ENCODE measurements around the gene BRD9. TPM values are rescaled to one million over a fixed set of nuclear protein-coding genes. Genes with fewer than 3 reads are reported as not detected.

BRD9 gene
- polyA plus RNA-seq, 3 donors, result 15.6 to 27.6 (median 24.3) TPM

GRCh38 chr5:867300-867870 is 25.2 kb downstream of the BRD9 start:
- 87 to 96% (median 87%) methylated on average over 6 of the region's 6 CpGs for WGBS, 3 donors

GRCh38 chr5:865771-866170 is 26.8 kb downstream of the BRD9 start:
- H3K27ac ChIP-seq (ENCODE audit: low read depth, low read length), result no peak overlapping the region
- 87 to 96% (median 95%) methylated on average over 8 to 10 of the region's 10 CpGs for WGBS, 3 donors

More at GRCh38 chr5:867300-867870, 25.2 kb downstream of the BRD9 start:
- no peak overlapping the region for H3K27ac ChIP-seq (ENCODE audit: low read depth, low read length)

GRCh38 chr5:865168-865521 is 27.5 kb downstream of the BRD9 start:
- H3K27ac ChIP-seq (ENCODE audit: low read depth, low read length), result no peak overlapping the region
- 82 to 92% (median 90%) methylated on average over 24 of the region's 24 CpGs for WGBS, 3 donors

GRCh38 chr5:864492-865167 is 28.0 kb downstream of the BRD9 start:
- H3K27ac ChIP-seq (ENCODE audit: low read depth, low read length), result no peak overlapping the region
- WGBS, 3 donors, result 75 to 84% (median 80%) methylated on average over 15 of the region's 15 CpGs

- 86 to 95% (median 95%) methylated on average over 16 of the region's 16 CpGs for WGBS, 3 donors
- no peak overlapping the region for H3K27ac ChIP-seq (ENCODE audit: low read depth, low read length)
Observed at GRCh38 chr5:863244-863805, 29.3 kb downstream of the BRD9 start.

- WGBS, 3 donors, result 74 to 87% (median 85%) methylated on average over 25 of the region's 25 CpGs
- H3K27ac ChIP-seq (ENCODE audit: low read depth, low read length), result no peak overlapping the region
Observed at GRCh38 chr5:862367-863243, 30.0 kb downstream of the BRD9 start.

GRCh38 chr5:861442-862366 is 30.9 kb downstream of the BRD9 start:
- 82 to 90% (median 86%) methylated on average over 22 of the region's 22 CpGs for WGBS, 3 donors
- no peak overlapping the region for H3K27ac ChIP-seq (ENCODE audit: low read depth, low read length)

GRCh38 chr5:860506-861150 is 32.0 kb downstream of the BRD9 start:
- 90 to 97% (median 93%) methylated on average over 14 to 15 of the region's 15 CpGs for WGBS, 3 donors

GRCh38 chr5:859798-860296 is 32.8 kb downstream of the BRD9 start:
- no peak overlapping the region for H3K27ac ChIP-seq (ENCODE audit: low read depth, low read length)
- WGBS, 3 donors, result 76 to 87% (median 77%) methylated on average over 16 of the region's 16 CpGs

More at GRCh38 chr5:860506-861150, 32.0 kb downstream of the BRD9 start:
- H3K27ac ChIP-seq (ENCODE audit: low read depth, low read length), result no peak overlapping the region

GRCh38 chr5:859391-859790 is 33.2 kb downstream of the BRD9 start:
- 78 to 82% (median 79%) methylated on average over 16 of the region's 16 CpGs for WGBS, 3 donors

GRCh38 chr5:858726-859125 is 33.9 kb downstream of the BRD9 start:
- 88 to 90% (median 90%) methylated on average over 11 of the region's 11 CpGs for WGBS, 3 donors
- no peak overlapping the region for H3K27ac ChIP-seq (ENCODE audit: low read depth, low read length)

More at GRCh38 chr5:859391-859790, 33.2 kb downstream of the BRD9 start:
- H3K27ac ChIP-seq (ENCODE audit: low read depth, low read length), result no peak overlapping the region

GRCh38 chr5:856531-857425 is 35.8 kb downstream of the BRD9 start:
- 86 to 91% (median 88%) methylated on average over 16 of the region's 16 CpGs for WGBS, 3 donors
- H3K27ac ChIP-seq (ENCODE audit: low read depth, low read length), result no peak overlapping the region

- no peak overlapping the region for H3K27ac ChIP-seq (ENCODE audit: low read depth, low read length)
- 70 to 76% (median 76%) methylated on average over 20 to 21 of the region's 21 CpGs for WGBS, 3 donors
Observed at GRCh38 chr5:855771-856530, 36.6 kb downstream of the BRD9 start.

GRCh38 chr5:854966-855743 is 37.4 kb downstream of the BRD9 start:
- WGBS, 3 donors, result 81 to 89% (median 86%) methylated on average over 24 to 32 of the region's 32 CpGs
- H3K27ac ChIP-seq (ENCODE audit: low read depth, low read length), result no peak overlapping the region

- WGBS, 3 donors, result 77 to 83% (median 80%) methylated on average over 13 of the region's 13 CpGs
Observed at GRCh38 chr5:854217-854616, 38.4 kb downstream of the BRD9 start.

More at GRCh38 chr5:854217-854616, 38.4 kb downstream of the BRD9 start:
- H3K27ac ChIP-seq (ENCODE audit: low read depth, low read length), result no peak overlapping the region

Measured in adipose tissue (tissue), 3 donors.